Parathyroid adenoma (tissue), 2 donors: ENCODE measurements around the gene CHRNA9.

Source experiments
- H2AFZ ChIP-seq: fragments of 300-600 bp; sonication (generic); one replicate; pipeline ENCODE4 v1.7.0; 2017; ENCODE audit warnings: antibody characterized with exemption, mild to moderate bottlenecking
- H3K27ac ChIP-seq: fragments of 300-600 bp; sonication (generic); one replicate; pipeline ENCODE4 v1.7.0; 2017
- H3K27me3 ChIP-seq: fragments of 300-600 bp; sonication (generic); one replicate; pipeline ENCODE4 v1.7.0; 2017; ENCODE audit warnings: low read length; ENCODE audit not compliant: control insufficient read depth, insufficient read depth
- H3K36me3 ChIP-seq: fragments of 300-600 bp; sonication (generic); one replicate; pipeline ENCODE4 v1.7.0; 2017; ENCODE audit warnings: low read length; ENCODE audit not compliant: control insufficient read depth, insufficient read depth
- H3K4me1 ChIP-seq: fragments of 300-600 bp; sonication (generic); one replicate; pipeline ENCODE4 v1.7.0; 2017; ENCODE audit warnings: control low read depth
- H3K4me2 ChIP-seq: fragments of 300-600 bp; sonication (generic); one replicate; pipeline ENCODE4 v1.7.0; 2017; ENCODE audit warnings: low read length
- H3K4me3 ChIP-seq: fragments of 300-600 bp; sonication (generic); one replicate; pipeline ENCODE4 v1.7.0; 2017; ENCODE audit warnings: low read depth, low read length
- H3K79me2 ChIP-seq: fragments of 300-600 bp; sonication (generic); one replicate; pipeline ENCODE4 v1.7.0; 2017; ENCODE audit warnings: control low read depth
- H3K9ac ChIP-seq: fragments of 300-600 bp; sonication (generic); one replicate; pipeline ENCODE4 v1.7.0; 2017; ENCODE audit warnings: mild to moderate bottlenecking
- H3K9me3 ChIP-seq: fragments of 300-600 bp; sonication (generic); one replicate; pipeline ENCODE4 v1.7.0; 2017; ENCODE audit warnings: low read length; ENCODE audit not compliant: control insufficient read depth
- TF ChIP-seq, protein P1 (sequence below): fragments of 300-600 bp; sonication (generic); IDR thresholded peaks from one replicate; pipeline ENCODE4 v1.7.0; 2017; ENCODE audit warnings: antibody characterized with exemption, mild to moderate bottlenecking
- donor health status: primary hyperparathyroidism.

CHRNA9 gene

GRCh38 chr4:40335525-40335894 is 377 bp downstream of the CHRNA9 start:
- H3K79me2 ChIP-seq: no peaks in the 10 kb centered on the region
- no peaks in the 10 kb centered on the region for H3K27me3 ChIP-seq
- no peak overlapping the region for H3K4me2 ChIP-seq
- peak overlapping the region; percentile 68 for H2AFZ ChIP-seq
- H3K4me1 ChIP-seq: peaks cover 6% of the 10 kb centered on the region
- TF ChIP-seq, protein P1, sequence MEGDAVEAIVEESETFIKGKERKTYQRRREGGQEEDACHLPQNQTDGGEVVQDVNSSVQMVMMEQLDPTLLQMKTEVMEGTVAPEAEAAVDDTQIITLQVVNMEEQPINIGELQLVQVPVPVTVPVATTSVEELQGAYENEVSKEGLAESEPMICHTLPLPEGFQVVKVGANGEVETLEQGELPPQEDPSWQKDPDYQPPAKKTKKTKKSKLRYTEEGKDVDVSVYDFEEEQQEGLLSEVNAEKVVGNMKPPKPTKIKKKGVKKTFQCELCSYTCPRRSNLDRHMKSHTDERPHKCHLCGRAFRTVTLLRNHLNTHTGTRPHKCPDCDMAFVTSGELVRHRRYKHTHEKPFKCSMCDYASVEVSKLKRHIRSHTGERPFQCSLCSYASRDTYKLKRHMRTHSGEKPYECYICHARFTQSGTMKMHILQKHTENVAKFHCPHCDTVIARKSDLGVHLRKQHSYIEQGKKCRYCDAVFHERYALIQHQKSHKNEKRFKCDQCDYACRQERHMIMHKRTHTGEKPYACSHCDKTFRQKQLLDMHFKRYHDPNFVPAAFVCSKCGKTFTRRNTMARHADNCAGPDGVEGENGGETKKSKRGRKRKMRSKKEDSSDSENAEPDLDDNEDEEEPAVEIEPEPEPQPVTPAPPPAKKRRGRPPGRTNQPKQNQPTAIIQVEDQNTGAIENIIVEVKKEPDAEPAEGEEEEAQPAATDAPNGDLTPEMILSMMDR: no peak
- no peak overlapping the region for H3K4me3 ChIP-seq
- H3K9ac ChIP-seq: no peak overlapping the region
- H3K36me3 ChIP-seq: no peaks in the 10 kb centered on the region
- peak overlapping the region; percentile 37 for H3K27ac ChIP-seq
- no peaks in the 10 kb centered on the region for H3K9me3 ChIP-seq

DNA sequence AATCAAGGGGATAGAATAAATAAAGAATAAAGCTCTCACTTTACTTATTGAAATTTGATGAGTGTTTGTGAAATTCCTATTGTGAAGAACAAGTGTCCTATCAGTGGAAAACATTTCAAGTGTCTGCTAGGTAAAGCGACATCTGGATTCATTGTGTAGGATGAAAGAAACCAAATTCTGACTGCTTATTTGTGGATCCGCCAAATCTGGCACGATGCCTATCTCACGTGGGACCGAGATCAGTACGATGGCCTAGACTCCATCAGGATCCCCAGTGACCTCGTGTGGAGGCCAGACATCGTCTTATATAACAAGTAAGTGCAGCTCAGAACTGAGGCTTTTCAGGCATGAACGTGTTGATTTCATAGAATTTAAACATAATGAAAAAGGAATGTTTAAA is 1.9 kb downstream of the CHRNA9 start:
- no peaks in the 10 kb centered on the region for H3K9me3 ChIP-seq
- H3K4me1 ChIP-seq: peaks cover 6% of the 10 kb centered on the region
- H3K79me2 ChIP-seq: no peaks in the 10 kb centered on the region
- no peak overlapping the region for H3K9ac ChIP-seq
- no peaks in the 10 kb centered on the region for H3K36me3 ChIP-seq
- H2AFZ ChIP-seq: no peak overlapping the region
- no peaks in the 10 kb centered on the region for H3K27me3 ChIP-seq
- no peak overlapping the region for H3K4me2 ChIP-seq
- H3K27ac ChIP-seq: no peak overlapping the region
- TF ChIP-seq, protein P1: no peak
- H3K4me3 ChIP-seq: no peak overlapping the region

GRCh38 chr4:40337523-40337922 is 2.4 kb downstream of the CHRNA9 start:
- Histone ChIP-seq H3K4me1 (peaks cover 6% of the 10 kb centered on the region), H2AFZ (no peak overlapping the region), H3K27ac (no peak overlapping the region), H3K4me2 (no peak overlapping the region), H3K27me3 (no peaks in the 10 kb centered on the region), H3K9ac (no peak overlapping the region), H3K79me2 (no peaks in the 10 kb centered on the region), H3K36me3 (no peaks in the 10 kb centered on the region), H3K9me3 (no peaks in the 10 kb centered on the region), H3K4me3 (no peak overlapping the region)
- TF ChIP-seq, protein P1: no peak

DNA sequence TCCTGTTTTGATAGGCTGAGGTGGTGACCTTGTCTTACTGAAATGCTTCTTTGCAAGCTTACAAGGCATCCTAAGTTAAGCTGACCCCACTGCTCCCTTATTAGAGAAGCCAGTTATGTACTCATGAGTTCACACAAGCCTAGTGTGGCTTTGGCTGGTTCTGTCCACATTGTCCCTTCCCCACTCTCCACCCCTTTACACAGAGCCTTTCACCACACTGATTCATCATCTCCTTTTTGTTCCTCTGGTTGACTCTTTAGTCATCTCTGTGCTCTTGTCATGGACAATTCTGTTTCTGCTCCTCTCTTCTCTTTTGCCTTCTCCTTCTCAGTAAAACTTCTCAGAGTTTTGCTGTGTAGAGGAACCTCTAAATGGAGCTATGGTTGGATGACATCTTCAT is 4.9 kb downstream of the CHRNA9 start:
- Histone ChIP-seq H3K9ac (no peak overlapping the region), H3K27ac (no peak overlapping the region), H3K9me3 (no peaks in the 10 kb centered on the region), H3K4me3 (no peak overlapping the region), H3K27me3 (no peaks in the 10 kb centered on the region), H3K36me3 (no peaks in the 10 kb centered on the region), H3K79me2 (no peaks in the 10 kb centered on the region), H2AFZ (no peak overlapping the region), H3K4me2 (no peak overlapping the region), H3K4me1 (peaks cover 3% of the 10 kb centered on the region)
- TF ChIP-seq, protein P1: no peak

DNA sequence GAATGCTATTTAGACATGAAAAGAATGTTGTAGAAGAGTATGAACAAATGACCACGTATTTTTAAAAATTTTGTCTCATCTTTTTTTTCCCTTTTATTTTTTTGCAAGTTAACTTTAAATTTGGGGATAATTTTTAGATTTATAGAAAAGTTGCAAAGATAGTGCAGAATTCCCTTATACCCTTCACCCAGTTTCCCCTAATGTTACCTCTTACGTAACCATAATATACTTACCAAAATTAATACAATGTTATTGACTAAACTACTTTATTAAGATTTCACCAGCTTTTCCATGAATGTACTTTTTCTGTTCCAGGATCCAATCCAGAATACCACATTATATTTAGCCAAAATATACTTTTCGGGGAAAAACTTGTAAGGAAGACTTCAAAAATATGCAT is 12.3 kb downstream of the CHRNA9 start:
- Histone ChIP-seq H3K4me1 (no peaks in the 10 kb centered on the region), H3K4me2 (no peak overlapping the region), H3K79me2 (no peaks in the 10 kb centered on the region), H3K36me3 (no peaks in the 10 kb centered on the region), H2AFZ (no peak overlapping the region), H3K4me3 (no peak overlapping the region), H3K27ac (no peak overlapping the region), H3K27me3 (no peaks in the 10 kb centered on the region), H3K9me3 (no peaks in the 10 kb centered on the region), H3K9ac (no peak overlapping the region)
- TF ChIP-seq, protein P1: no peak
